HG03139 (cell line): ENCODE data around the gene CLIC3.

Experiments
- ATAC-seq: cut with Tn5 transposase; IDR thresholded peaks from one replicate; pipeline ENCODE4 v1.9.1; 2021; ENCODE audit not compliant: unreplicated experiment

Gene CLIC3

DNA sequence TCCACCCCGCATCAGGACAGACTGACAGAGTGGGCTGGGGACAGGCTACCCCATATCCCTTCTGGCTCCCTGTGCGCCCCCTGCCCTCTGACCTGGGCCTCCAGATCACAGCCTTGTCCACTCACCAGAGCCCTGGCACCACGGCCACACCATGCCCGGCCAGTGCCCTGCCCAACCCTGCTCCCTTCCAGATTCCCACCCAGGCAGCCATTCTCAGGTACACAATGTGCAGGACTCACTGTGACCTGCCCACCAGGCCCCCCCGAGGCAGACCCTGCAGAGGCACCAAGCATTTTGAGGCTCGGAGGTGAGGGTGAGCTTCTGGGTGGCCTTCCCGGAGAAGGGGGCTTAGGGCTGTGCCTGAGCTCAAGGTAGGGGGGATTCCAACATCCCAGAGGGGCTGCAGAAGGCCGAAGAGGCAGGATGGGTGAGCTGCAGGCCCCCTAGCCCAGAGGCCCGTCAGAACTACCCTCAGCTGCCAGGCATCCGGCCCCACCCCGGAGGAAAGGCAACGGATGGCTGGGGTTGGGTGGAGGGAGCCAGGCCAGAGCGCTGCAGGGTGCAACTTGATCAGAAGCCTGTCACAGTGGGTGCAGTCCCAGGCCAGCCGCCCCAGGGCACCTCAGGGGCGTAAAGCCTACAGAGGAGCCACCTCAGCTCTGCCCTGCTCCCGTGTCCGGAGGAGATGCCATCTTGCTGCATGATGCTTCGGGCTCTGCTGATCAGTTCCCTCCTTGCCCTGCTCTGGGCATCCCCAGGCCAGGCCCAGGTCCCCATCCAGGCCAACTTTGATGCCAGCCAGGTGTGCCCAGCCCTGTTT, 13.9 kb downstream of the CLIC3 start, which contains the start of gene LCNL1:
Gene LCNL1 (plus strand): TSS at position 762 of the 820 bp plus-strand sequence. CDS start 594 bp downstream, outside the sequence.
- no peak for ATAC-seq

- no peak for ATAC-seq
Observed at GRCh38 chr9:136981588-136982231, 14.7 kb downstream of the CLIC3 start.

DNA sequence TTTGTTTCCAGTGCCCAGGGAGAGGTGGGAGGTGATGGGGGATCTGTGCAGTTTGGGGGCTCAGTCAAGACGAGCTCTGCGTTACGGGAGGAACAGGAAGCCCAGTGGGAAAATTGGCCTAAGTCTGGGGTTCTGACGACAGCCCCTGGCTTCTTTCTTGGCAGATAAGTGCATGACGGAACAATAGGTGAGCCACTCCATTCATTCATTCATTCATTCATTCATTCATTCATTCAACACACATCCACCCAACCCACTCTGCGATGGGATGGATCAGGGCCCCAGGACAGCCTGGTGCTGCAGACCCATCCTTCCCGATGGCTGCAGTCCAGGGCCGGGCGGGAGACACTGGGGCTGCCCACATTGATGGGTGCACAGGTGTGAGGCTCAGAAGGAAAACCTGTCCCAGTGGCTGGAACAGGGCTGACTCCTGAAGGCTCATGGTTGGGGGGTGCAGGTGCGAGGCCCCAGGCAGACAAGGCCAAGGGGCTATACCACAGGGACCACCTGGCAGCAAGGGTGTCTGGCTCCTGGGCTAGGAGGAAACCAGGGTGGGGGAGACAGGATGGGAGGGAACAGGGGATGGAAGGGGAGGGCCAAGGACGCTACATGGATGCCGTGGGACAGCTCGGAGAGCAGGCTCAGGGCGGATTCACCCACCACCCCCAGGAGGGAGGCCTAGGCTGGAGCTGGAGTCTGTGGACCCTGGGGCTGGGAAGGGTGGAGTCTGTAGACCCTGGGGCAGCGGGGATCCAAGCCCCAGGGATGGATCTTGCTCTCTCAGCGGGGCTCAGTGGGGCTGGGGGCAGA, 15.5 kb downstream of the CLIC3 start:
- no peak for ATAC-seq

DNA sequence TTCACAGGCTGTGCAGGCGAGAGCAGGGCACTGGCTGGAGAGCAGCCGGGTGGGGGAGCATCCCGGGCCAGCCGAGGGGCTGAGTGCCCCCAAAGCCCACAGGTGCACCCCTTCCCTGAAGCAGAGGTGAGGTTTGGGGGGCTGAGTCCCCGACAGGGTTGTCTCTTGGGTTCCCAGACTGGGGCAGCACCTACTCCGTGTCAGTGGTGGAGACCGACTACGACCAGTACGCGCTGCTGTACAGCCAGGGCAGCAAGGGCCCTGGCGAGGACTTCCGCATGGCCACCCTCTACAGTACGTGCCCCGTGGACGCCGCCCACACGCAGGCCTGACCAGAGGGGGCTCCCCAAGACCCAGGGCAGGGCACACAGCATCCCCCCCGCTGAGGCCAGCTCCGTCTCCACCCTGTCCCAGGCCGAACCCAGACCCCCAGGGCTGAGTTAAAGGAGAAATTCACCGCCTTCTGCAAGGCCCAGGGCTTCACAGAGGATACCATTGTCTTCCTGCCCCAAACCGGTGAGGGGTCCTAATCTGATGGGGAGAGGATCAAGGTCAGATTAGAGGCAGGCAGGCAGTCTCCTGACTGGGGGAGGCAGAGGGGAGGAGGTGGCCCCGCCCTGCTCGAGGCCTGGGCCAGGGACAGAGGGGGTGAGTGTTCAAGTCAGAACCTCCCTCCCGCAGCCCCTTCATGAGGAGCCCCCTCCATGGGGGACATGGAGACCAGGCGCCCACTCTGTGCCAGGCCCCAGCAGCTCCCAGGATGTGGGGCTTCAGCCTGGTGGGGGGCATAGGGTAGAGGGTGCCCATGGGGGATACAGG, 16.4 kb downstream of the CLIC3 start:
- ATAC-seq, result no peak

DNA sequence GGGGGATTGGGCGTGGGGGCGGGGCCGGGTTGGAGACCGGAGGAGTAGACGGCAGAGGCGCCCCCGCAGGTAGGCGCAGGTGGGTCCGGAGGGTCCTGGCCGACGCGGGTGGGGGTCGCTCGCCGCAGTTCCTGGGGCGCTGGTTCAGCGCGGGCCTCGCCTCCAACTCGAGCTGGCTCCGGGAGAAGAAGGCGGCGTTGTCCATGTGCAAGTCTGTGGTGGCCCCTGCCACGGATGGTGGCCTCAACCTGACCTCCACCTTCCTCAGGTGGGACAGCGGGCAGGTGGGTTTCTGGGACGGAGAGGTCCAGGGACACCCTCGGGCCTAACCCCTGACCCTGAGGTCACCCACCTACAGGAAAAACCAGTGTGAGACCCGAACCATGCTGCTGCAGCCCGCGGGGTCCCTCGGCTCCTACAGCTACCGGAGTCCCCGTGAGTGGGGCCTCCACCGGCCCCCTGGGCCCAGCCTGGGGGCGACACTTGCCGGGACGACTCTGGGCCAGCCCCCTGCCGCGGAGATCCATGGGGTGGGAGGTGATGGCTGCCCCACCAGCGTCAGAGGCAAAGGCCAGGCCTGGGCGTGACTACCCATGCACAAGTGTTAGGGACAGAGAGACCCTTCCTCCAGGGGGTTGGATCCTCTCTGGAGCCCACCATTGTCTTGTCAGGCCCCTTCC, 17.4 kb downstream of the CLIC3 start:
- no peak for ATAC-seq

DNA sequence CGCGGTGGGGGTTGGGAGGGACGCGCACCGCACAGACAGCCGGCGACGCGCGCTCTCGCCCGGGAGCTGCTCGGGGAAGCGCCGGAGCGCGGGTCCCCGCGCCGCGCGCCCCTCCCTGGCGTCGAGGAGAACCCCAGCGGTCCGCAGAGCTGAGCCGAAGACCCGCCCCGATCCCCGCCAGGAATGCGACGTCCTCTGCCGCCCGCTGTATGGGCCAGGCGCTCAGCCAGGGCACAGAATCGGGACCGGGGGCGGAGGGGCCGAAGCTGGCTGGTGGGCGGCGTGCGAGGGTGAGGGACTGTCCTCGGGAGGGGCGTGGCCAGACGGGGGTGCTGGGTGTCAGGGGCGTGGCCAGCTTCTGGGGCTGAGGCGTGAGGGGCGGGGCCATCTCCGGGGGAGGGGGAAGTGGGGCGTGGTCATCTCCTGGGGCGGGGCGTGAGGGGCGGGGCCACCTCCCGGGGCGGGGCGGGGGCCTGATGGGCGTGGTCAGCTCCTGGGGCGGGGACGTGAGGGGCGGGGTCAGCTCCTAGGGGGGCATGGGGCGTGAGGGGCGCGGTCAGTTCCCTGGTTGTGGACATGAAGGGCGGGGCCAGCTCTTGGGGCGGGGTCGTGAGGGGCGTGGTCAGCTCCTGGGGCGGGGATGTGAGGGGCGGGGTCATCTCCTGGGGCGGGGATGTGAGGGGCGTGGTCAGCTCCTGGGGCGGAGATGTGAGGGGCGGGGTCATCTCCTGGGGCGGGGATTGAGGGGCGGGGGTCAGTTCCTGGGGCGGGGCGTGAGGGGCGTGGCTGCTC, 18.1 kb downstream of the CLIC3 start:
- ATAC-seq, result no peak

- ATAC-seq, result no peak
Observed at GRCh38 chr9:136977649-136978072, 18.7 kb downstream of the CLIC3 start.

DNA sequence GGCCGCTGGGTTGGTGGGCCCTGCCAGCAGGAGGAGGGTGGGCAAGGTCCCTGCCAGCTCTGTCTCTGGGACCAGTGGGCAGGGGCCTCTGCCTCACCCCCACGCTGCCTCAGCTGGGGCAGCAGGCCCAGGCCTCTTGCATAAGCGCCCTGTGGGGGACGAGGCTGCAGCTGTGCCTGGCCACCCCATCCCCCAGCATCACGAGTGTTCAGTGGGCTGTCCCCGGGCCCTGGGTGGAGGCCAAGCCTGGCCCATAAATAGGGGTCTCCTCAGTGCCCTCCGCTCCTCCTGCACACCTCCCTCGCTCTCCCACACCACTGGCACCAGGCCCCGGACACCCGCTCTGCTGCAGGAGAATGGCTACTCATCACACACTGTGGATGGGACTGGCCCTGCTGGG, 19.1 kb downstream of the CLIC3 start, which contains the start of gene PTGDS:
Gene PTGDS (plus strand): TSS at position 282 of the 400 bp plus-strand sequence. CDS start 75 bp downstream, at position 357.
- no peak for ATAC-seq

DNA sequence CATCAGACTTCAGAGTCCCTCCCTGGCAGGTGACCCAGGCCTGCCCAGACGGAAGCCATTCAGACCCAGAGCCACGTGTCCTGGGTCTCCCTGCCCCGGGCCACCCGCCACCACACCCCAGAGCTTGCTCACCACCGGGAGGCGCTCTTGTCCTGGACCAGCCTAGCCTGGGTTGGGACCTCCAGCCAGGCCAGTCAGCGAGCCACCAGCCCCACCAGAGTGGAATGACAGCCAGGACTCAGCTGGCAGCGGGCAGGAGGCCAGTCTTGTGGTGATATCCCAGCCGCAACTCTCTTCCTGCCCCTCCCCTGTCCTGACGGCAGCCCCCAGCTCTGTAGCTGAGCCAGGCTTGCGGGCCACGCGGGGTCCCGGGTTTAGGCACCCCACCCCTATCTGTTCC, 20.7 kb downstream of the CLIC3 start:
- ATAC-seq, result no peak

GRCh38 chr9:136974817-136975535, 21.4 kb downstream of the CLIC3 start:
- no peak for ATAC-seq

GRCh38 chr9:136973618-136974617, 22.4 kb downstream of the CLIC3 start:
- ATAC-seq, result no peak

DNA sequence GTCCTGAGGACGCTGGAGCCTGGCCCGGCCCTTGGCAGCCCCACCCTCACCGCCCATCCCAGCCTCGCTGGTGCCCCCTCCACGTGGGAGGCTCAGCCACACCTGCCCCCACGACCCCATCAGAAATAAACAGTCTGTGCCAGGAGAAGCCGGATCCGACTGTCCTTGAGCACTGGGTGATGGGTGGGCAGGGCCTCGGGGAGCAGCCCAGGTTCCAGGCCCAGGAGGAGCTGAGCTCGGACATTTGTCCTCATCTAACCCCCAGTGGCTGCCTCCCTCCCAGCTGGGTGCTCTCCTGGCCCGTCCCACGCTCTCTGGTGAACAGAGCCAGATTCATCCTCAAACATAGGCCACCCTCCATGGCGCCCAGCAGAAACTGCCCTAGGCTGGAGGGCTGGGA, 23.6 kb downstream of the CLIC3 start:
- no peak for ATAC-seq

DNA sequence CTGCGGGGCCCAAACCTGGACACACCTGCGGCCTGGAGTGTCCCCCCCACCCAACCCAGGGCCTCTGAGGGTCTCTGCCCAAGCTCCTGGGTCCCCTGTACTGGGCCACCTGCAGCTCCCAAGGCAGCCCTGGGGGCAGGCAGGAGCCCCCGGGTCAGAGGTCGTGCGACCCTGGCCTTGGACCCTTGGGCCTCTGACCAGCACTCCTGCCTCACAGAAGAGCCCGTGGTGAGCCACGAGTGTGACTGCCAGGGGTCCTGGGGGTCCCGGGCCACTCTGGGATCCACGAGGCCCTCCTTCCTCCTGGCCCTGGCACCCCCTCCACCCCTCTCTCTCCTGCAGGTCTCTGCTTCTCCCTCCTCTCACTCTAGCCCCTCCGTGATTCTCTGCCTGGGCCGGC, 24.0 kb downstream of the CLIC3 start:
- ATAC-seq, result no peak

GRCh38 chr9:136971746-136972145, 24.6 kb downstream of the CLIC3 start:
- ATAC-seq, result no peak

DNA sequence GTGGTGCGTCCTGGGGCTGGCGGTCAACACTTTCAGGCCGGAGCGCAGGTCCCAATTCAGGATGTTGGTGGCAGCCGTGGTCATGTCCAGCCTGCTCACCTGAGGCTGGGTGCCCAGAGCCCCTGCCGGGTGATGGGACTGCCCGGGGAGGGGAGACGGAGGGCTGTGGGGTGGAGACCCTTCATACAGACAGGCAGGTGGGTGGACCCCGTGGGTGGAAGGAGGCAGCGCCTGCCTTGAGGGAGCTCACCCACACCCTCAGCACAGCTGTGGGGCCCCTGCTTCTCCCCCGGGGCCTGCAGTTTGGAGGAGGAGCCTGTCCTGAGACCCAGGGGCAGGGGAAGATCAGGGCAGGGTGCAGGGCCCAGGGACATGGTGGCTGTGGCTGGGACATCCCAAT, 26.0 kb downstream of the CLIC3 start:
- ATAC-seq, result no peak

DNA sequence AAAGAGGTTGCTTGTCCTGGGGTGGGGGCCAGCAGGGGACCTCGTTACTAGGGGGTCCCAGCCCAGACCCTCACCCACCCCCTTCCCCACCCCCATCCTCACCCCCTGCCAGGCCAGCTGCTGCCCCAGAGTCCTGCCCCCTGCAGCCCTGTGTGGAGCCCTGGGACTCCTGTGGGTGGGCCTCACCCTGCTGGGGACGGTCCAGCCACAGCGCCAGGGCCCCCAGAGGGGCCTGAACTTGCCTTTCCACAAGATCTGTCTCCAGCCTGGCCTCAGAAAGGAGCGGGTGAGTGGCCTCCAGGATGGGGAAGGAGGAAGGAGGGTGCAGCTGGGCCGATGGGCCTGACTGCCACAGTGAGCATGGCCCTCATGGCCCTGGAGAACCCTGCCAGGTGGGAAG, 26.6 kb downstream of the CLIC3 start:
- ATAC-seq, result no peak

DNA sequence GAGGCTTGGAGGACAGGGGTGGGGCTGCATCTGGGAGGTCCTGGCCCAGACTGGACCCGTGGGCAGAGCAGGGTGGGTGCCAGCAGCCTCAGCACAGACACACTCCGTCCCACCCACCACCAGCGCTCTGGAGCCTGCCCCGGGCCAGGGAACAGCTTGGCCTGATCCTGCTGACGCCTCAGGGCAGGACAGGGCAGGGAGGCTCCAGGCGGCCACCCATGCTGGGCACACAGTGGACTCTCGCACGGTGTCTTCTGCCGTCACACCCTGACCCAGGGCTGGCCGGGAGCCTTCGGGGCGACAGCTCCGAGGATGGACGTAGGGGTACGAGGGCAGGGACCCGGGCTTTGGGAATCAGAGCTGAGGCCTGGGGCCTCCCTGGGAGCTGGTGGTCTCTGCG, 27.2 kb downstream of the CLIC3 start:
- ATAC-seq, result no peak
